IMR-90 (cell line): ENCODE measurements around the gene CES3. TPM values are rescaled to one million over a fixed set of nuclear protein-coding genes. Genes with fewer than 3 reads are reported as not detected.

ENCODE experiments used
- ATAC-seq: fragments of 200-7000 bp; cut with Tn5 transposase; 2 replicates; pipeline ENCODE4 v1.9.1; 2020; ENCODE audit warnings: low read depth, mild to moderate bottlenecking, moderate library complexity
- BruUV-seq: library from RNA; stranded (reverse); fragments of 400-500 nt; replicated peaks from 2 replicates; lab custom pipeline; 2021; lab: Mats Ljungman, UMichigan
- CTCF ChIA-PET: fragments of 300-600 bp; formaldehyde crosslinking; extraction: SDS; loops from one replicate; lab custom pipeline; 2021; ENCODE audit warnings: antibody characterized with exemption; lab: Yijun Ruan, JAX
- POLR2A ChIA-PET: fragments of 300-600 bp; sonication (Branson Sonifier 250); formaldehyde crosslinking; loops from one replicate; lab custom pipeline; 2022; ENCODE audit warnings: antibody characterized with exemption; ENCODE audit not compliant: unreplicated experiment; lab: Charles Lee
- DNase-seq: peaks from one replicate; pipeline ENCODE4 v3.0.0; 2013
- H2AFZ ChIP-seq: replicated peaks from 2 replicates; pipeline ENCODE3; 2013; ENCODE audit warnings: low read length, mild to moderate bottlenecking; ENCODE audit not compliant: poor library complexity
- H2AK5ac ChIP-seq: 2 replicates; pipeline ENCODE4 v1.6.1; 2013; ENCODE audit warnings: low read depth, low read length, inconsistent platforms
- H2AK9ac ChIP-seq: replicated peaks from 2 replicates; pipeline ENCODE3; 2013; ENCODE audit warnings: mild to moderate bottlenecking, low read depth, low read length, moderate library complexity; ENCODE audit not compliant: poor library complexity
- H2BK120ac ChIP-seq: 2 replicates; pipeline ENCODE4 v1.6.1; 2013; ENCODE audit warnings: low read depth, low read length, inconsistent platforms
- H2BK15ac ChIP-seq: 3 replicates; pipeline ENCODE4 v1.6.1; 2013; ENCODE audit warnings: low read depth, low read length, inconsistent platforms
- H2BK20ac ChIP-seq: 2 replicates; pipeline ENCODE4 v1.6.1; 2013; ENCODE audit warnings: low read depth, mild to moderate bottlenecking, inconsistent platforms, low read length, moderate library complexity
- H2BK5ac ChIP-seq: 2 replicates; pipeline ENCODE4 v1.6.1; 2013; ENCODE audit warnings: mild to moderate bottlenecking, low read depth, low read length, inconsistent platforms; ENCODE audit not compliant: poor library complexity, severe bottlenecking
- H3K14ac ChIP-seq: replicated peaks from 2 replicates; pipeline ENCODE4 v1.6.1; 2013; ENCODE audit warnings: low read depth, low read length, inconsistent platforms
- H3K18ac ChIP-seq: 2 replicates; pipeline ENCODE4 v1.6.1; 2013; ENCODE audit warnings: low read depth, low read length, control low read depth
- H3K23ac ChIP-seq: 2 replicates; pipeline ENCODE4 v1.6.1; 2013; ENCODE audit warnings: low read depth, low read length, inconsistent platforms
- H3K27ac ChIP-seq: 2 replicates; pipeline ENCODE4 v1.5.1; 2013; ENCODE audit warnings: mild to moderate bottlenecking, control low read depth, low read length; ENCODE audit not compliant: insufficient read depth
- H3K27me3 ChIP-seq: 2 replicates; pipeline ENCODE4 v1.6.1; 2013; ENCODE audit warnings: low read length; ENCODE audit not compliant: control insufficient read depth, insufficient read depth
- H3K36me3 ChIP-seq: 2 replicates; pipeline ENCODE4 v1.6.1; 2013; ENCODE audit warnings: low read length, mixed read lengths; ENCODE audit not compliant: control insufficient read depth, insufficient read depth
- H3K4ac ChIP-seq: 2 replicates; pipeline ENCODE4 v1.6.1; 2013; ENCODE audit warnings: low read depth, low read length, inconsistent platforms
- H3K4me1 ChIP-seq: 2 replicates; pipeline ENCODE4 v1.6.1; 2013; ENCODE audit warnings: low read length, mixed read lengths; ENCODE audit not compliant: control insufficient read depth, insufficient read depth
- H3K4me2 ChIP-seq: 2 replicates; pipeline ENCODE4 v1.6.1; 2013; ENCODE audit warnings: low read depth, mild to moderate bottlenecking, control low read depth, low read length, moderate library complexity
- H3K4me3 ChIP-seq: 2 replicates; pipeline ENCODE4 v1.5.1; 2013; ENCODE audit warnings: low read depth, mild to moderate bottlenecking, control low read depth, low read length, moderate library complexity; ENCODE audit not compliant: insufficient read depth
- H3K56ac ChIP-seq: 2 replicates; pipeline ENCODE4 v1.6.1; 2013; ENCODE audit warnings: low read length, inconsistent platforms; ENCODE audit not compliant: insufficient read depth; ENCODE audit errors: extremely low read depth
- H3K79me1 ChIP-seq, 2 experiments: 2 replicates each; pipeline ENCODE4 v1.6.1; 2013; ENCODE audit warnings: low read length in 2 of 2, inconsistent platforms in 1 of 2, low read depth in 1 of 2
- H3K9ac ChIP-seq: 2 replicates; pipeline ENCODE4 v1.6.1; 2013; ENCODE audit warnings: low read depth, low read length, control low read depth
- H3K9me1 ChIP-seq: 2 replicates; pipeline ENCODE4 v1.6.1; 2013; ENCODE audit warnings: low read length, inconsistent platforms; ENCODE audit not compliant: insufficient read depth
- H3K9me3 ChIP-seq: 2 replicates; pipeline ENCODE4 v1.6.1; 2013; ENCODE audit warnings: low read length; ENCODE audit not compliant: control insufficient read depth, insufficient read depth
- H4K20me1 ChIP-seq: 2 replicates; pipeline ENCODE4 v1.6.1; 2013; ENCODE audit warnings: low read length, inconsistent platforms; ENCODE audit not compliant: insufficient read depth
- H4K5ac ChIP-seq: 2 replicates; pipeline ENCODE4 v1.6.1; 2013; ENCODE audit warnings: mild to moderate bottlenecking, low read depth, low read length, control low read depth
- H4K8ac ChIP-seq, 2 experiments: 2 replicates each; pipeline ENCODE4 v1.6.1; 2013; ENCODE audit warnings: low read depth in 2 of 2, low read length in 2 of 2, control low read depth in 1 of 2, inconsistent platforms in 1 of 2
- H4K91ac ChIP-seq: 2 replicates; pipeline ENCODE4 v1.6.1; 2013; ENCODE audit warnings: low read depth, low read length, inconsistent platforms; ENCODE audit not compliant: insufficient read depth
- CEBPB ChIP-seq: IDR thresholded peaks from 2 replicates; pipeline ENCODE4 v1.6.1; 2012; ENCODE audit warnings: low read depth, low read length, improper control_type of control experiment
- MAFK ChIP-seq: IDR thresholded peaks from 2 replicates; pipeline ENCODE4 v1.6.1; 2012; ENCODE audit warnings: low read depth, low read length, improper control_type of control experiment
- MXI1 ChIP-seq: IDR thresholded peaks from 2 replicates; pipeline ENCODE4 v1.6.1; 2012; ENCODE audit warnings: low read depth, mild to moderate bottlenecking, low read length, moderate library complexity, borderline replicate concordance
- dilution Hi-C: fragments of 300-500 bp; cut with HindIII; formaldehyde crosslinking; loops from one replicate; pipeline ENCODE4 v1.14.3; 2018; ENCODE audit warnings: low sequenced_read_pairs; ENCODE audit not compliant: unreplicated experiment
- in situ Hi-C: fragments of 300-500 bp; cut with MboI; formaldehyde crosslinking; loops from 3 replicates; pipeline ENCODE4 v1.14.3; 2019; ENCODE audit warnings: low sequenced_read_pairs, inconsistent platforms, mixed read lengths
- intact Hi-C: fragments of 100-400 bp; cut with micrococcal nuclease; formaldehyde crosslinking; loops from 2 replicates; pipeline ENCODE4 v1.10.0; 2022
- polyA plus RNA-seq, 3 experiments: library from polyadenylated mRNA; depleted of rRNA; stranded (reverse); fragments of >200 nt; gene quantifications; 2 replicates each; pipeline ENCODE4 v1.2.3, GENCODE V29; 2012; ENCODE audit warnings: low replicate concordance in 1 of 3
- total RNA-seq: library from RNA; depleted of rRNA; stranded (reverse); fragments of >200 nt; gene quantifications from 2 replicates; pipeline ENCODE4 v1.2.3, GENCODE V29; 2012

CES3 gene
- total and polyA plus RNA-seq, 2 of the 4 experiments (the other 2 are of a cell fraction), result 0.03 TPM; not detected in 1

- ChIA-PET CTCF (no interaction called here), POLR2A (no interaction called here)
- dilution Hi-C loops (no loop called here), intact Hi-C loops (loop anchor here (10.0 kb wide), 1 partner anchor 169 kb away; the partner anchor contains the start of gene MATCAP1), in situ Hi-C loops (no loop called here)
- no peak overlapping the region for H3K23ac ChIP-seq
- peaks cover 2% of the 10 kb centered on the region; the same call in 1 of the 2 replicates for H3K27me3 ChIP-seq
- no peak overlapping the region for H2BK5ac ChIP-seq
- H3K4me1 ChIP-seq, result peaks cover 4% of the 10 kb centered on the region; the same call in 1 of the 2 replicates
- no peak overlapping the region for H3K4ac ChIP-seq
- no peak overlapping the region for H3K14ac ChIP-seq
- H2BK20ac ChIP-seq, result no peak overlapping the region
- no peak overlapping the region for H2AFZ ChIP-seq
- no TSS peak for BruUV-seq
- no peak overlapping the region for H3K18ac ChIP-seq
- H3K9me3 ChIP-seq, result no peaks in the 10 kb centered on the region
- no peak overlapping the region for H4K5ac ChIP-seq
- H4K20me1 ChIP-seq, result no peaks in the 10 kb centered on the region
- no peak overlapping the region for H2BK120ac ChIP-seq
- 0 out of 2 replicates have a peak, but pooled peaks cover 2% of the 10 kb centered on the region for H3K9me1 ChIP-seq
- no peak overlapping the region for H2BK15ac ChIP-seq
- no peak overlapping the region for H4K8ac ChIP-seq
- DNase-seq, result no peak
- no peaks in the 10 kb centered on the region for H3K36me3 ChIP-seq
- H4K91ac ChIP-seq, result no peak overlapping the region
- H3K56ac ChIP-seq, result no peak overlapping the region
- no peak overlapping the region for H3K9ac ChIP-seq
- no peaks in the 10 kb centered on the region for H3K79me1 ChIP-seq
- H3K27ac ChIP-seq, result no peak overlapping the region
- no peak overlapping the region for H2AK5ac ChIP-seq
- TF ChIP-seq MAFK (no peak), CEBPB (no peak), MXI1 (no peak)
- H3K4me2 ChIP-seq, result no peak overlapping the region
- H3K4me3 ChIP-seq, result no peak overlapping the region
- no peak overlapping the region for H2AK9ac ChIP-seq
- no peak for ATAC-seq
Measured at GRCh38 chr16:67016143-67016542, 55.1 kb downstream of the CES3 start.
